Embryonic facial prominence (tissue), 1 donor: ENCODE results near the gene NUDT9.
"Not testable (repeated sequence)": the region's sequence is repeated elsewhere in the genome, so short reads cannot be mapped to it uniquely, and the experiment has no call there.

Experiments
- DNase-seq: peaks from one replicate; pipeline ENCODE4 v3.0.0-alpha.2; 2016; ENCODE audit errors: extremely low spot score

Gene NUDT9

DNA sequence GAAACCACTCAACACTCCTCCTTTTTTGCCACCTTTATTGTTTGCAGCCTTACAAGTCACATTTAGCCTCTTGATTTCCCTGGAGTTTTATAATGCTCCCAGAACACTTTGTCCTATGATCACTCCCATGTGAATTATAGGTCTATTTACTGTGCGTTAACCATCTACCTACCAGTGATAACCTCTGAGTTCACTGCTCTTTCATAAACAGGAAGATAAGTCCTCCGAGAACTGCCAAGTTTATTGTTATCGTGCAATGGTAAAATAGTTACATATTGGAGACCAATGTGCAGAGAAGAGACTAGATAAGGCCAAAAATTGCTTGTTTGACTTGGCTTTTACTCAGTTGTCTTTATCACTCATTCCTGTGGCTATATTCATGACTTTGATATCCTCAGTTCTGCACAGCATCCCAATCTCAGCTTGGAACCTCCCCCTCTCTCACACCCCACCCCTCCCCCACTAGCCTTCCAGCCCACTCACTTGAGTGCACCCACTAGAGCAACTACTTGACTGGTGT lies 12.9 kb upstream of the NUDT9 start:
- no peak for DNase-seq

DNA sequence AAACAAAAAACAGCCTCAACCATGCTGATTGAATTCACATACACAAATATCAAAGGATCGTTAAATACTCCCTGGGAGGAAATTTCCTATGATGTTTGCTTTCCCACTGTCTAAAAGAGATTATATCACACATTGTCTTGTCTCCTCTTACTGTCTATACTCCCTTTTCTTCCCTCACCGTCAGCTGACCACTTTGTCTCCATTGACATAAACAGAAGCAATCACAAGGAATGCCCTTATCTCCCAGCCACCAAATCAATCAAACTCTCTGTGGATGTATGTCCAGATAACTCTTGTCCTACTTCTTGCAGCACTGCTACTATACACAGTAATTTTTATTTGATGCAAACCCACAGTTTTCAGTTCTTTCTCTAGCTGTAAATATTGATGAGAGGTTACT lies 12.2 kb upstream of the NUDT9 start:
- DNase-seq, result no peak

DNA sequence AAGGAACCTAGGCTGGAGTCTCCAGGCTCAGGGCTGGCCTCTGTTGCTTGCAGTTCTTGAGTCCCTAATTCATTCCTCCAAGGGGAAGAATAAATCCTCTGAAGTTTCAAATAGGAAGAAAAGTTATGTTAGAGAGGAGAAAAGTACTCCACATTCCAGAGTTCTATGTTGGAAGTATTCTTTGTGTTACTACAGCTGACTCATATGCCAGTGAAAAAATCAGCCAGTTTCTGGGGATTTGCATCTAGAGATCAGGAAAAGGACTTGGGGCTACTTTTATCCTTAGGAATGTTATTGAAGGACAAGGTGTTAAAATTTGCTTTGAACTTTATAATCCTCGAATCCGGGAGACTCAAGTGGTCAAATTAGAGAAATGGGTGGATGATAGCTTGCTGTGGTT lies 11.7 kb upstream of the NUDT9 start:
- no peak for DNase-seq

DNA sequence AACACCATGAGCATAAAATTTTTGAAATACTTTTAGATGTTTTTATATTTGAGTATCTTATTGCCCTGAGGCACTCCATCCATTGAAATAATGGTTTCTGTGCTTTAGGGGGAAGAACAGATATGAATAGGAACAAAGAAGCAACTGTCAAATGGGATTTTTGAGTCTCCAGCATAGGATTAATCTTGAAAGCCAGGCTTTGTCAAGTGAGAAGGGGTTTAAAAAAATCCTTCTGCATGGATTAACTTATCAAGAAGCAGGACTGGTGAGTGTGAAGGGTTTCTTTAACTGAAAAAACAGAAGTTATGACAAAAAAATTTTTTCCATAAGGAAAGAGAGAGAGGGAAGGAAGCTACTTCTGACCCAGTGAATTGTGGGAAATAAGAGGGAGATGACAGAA lies 7.6 kb upstream of the NUDT9 start:
- DNase-seq, result no peak

DNA sequence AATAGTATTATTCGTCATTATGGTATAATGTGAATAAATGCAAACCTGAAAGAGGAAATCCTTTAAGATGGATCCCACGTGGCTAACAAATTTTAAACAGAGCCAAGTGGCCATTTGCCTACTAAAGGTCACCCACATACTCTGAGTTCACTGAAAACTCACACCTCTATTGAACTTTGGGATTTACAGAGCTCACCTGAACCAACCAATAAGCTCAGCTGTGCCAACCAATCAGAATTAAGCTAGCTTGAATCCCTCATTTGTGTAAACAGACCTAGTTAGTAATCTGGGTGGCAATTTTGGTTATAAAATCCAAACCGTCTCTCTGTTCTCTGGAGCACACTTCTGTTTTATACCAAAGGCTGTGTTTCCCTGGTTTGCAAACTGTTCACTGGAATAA lies 5.4 kb upstream of the NUDT9 start:
- no peak for DNase-seq

DNA sequence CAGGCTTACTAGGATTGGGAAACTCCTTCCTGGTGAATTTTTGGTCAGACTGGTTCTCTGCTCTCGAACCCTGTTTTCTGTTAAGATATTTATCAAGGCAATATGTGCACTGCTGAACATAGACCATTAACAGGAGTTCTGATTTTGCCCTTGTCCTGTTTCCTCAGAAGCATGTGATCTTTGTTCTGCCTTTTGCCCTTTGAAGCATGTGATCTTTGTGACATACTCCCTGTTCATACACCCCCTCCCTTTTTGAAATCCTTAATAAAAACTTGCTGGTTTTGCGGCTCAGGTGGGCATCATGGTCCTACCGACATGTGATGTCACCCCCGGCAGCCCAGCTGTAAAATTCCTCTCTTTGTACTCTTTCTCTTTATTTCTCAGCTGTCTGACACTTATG lies 4.0 kb upstream of the NUDT9 start:
- not testable (repeated sequence) for DNase-seq

DNA sequence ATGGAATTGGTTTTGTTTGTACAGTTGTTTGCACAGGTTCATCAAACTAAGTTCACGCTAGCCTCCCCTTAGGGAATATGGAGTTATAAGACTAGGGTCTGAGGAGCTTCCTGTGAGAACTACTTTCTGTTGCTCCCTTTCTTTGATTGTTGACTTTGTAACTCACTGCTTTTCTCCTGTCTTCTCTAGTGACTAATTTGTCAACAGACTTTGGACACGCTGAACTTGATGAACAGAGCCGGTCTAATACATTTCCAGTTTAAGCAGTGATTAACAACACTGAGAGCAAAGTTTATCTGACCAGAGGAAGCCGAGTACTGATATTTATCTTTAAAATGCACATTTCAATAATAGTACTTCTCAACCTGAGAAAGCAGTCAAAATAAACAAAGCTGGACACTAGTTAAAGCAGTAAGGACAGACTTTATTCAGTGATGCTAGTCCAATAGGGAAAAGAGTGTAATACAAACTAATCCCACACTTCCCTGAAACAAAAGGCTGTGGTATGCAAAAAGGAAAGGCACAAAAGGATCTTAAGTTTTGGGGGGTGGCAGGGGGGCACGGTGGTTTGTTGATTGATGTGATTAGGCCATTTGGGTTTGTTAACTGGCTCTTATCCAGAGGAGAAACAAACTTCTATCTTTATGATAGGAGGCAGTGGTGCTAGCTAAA lies 2.7 kb upstream of the NUDT9 start:
- DNase-seq, result no peak

DNA sequence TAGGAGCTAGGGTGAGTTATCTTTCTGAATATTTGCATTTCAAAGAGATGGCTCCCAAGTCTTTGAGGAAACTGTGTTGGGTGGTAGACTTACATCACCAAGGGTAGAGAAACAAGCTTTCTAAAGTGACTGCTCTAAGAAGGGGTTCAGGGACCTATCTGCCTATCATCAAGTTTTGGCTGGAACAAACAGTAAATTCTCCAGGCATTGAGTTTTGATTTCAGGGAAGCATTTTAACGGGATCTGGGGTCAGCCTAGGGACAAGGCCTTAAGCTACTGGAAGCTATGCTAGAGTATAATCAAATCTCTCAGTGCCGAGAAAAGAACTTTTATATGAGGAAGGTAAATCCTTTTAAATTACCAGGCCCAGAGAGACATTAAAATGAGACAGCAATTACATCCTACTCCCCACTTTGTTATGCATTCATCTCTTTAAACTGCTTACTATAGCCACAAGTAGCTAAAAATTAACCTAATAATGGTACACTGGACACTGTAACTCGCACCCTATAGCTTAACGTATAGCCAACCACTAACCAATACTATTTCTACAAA lies 2.0 kb upstream of the NUDT9 start:
- DNase-seq, result no peak

DNA sequence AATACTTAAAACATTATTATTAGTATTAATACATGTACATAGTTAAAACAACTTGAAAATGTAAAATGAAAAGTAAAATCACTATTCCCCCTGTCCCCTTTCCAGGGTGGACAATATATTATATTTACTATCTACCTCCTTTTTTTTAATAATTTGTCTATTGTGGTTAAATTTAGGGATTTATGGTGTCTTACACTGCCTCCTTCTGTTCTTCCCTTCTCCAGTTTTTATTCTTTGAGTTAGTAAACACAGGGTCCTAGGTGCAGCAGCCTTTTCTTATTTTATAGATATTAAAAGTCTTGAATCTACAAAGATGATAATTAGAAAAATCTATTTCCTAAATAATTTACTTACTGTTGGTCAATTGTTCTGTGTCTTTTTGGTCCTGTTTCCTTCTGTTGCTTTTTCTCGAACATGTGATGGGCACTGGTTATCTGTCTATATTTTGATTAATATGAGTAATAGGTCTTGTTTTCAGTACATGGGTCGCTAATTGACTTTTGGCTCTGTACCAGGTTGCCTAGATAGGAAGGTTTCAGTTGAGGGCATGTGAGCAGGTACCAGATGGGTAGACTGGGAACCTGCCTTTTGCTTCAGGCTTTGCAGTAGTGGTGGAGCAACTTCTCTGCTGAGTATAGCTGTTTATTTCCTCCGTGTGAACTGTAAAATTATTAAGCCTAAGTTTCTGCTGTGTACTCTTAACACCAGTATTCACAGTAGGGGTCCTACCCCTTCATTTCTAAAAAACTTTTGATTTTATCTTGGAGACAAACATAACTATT lies 1.1 kb downstream of the NUDT9 start:
- no peak for DNase-seq

DNA sequence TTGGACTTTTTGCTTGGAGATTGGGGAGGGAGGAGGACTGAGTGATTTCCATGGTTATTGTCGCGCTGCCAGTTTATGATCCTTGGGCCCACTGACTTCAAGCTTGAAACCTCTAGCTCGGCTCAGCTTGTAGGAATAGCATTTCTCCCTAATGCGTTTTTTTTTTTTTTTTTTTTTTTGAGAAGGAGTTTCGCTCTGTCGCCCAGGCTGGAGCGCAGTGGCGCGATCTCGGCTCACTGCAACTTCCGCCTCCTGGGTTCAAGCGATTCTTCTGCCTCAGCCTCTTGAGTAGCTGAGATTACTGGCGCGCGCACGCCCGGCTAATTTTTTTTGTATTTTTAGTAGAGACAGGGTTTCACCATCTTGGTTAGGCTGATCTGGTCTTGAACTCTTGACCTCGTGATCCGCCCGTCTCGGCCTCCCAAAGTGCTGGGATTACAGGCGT lies 1.7 kb downstream of the NUDT9 start:
- not testable (repeated sequence) for DNase-seq

DNA sequence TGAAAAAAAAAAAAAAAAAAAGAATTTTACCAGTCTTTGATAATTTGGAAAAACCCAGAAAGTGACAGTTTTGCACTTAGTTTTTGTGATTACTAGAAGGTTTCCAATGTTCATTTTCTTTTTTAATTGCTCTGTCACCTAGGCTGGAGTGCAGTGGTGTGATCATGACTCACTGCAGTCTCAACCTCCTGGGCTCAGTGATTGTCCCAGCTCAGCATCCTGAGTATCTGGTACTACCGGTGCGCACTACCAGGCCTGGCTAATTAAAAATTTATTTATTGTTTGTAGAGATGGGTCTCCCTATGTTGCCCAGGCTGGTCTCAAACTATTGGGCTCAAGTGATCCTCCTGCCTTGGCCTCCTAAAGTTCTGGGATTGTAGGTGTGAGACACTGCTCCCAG lies 3.3 kb downstream of the NUDT9 start:
- no peak for DNase-seq

DNA sequence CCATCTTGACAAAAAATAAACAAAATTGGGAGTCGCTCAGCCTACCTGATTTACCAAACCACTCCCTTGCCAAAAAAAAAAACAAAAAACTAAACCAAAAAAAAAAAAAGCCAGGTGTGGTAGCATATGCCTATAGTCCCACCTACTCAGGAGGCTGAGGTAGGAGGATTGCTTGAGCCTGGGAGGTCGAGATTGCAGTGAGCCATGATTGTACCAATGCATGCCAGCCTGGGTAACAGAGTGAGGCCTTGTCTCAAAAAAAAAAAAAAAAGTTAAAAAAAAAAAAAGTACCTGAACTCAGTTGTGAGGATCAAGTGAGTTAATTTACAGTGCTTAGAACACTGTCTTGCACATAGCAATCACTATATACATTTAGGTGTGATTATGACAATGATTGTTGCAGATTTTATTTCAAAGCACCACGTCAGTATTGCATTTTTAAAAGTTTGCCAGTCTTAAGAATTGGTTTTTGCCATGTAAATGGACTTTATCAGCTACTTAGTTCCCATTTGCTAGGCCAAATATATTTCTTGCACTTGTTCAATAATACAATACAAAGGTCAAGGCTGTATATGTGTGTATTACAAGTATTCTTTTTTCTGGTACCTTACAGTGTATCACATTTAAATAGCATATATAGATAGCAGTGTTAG lies 4.6 kb downstream of the NUDT9 start:
- DNase-seq, result no peak

DNA sequence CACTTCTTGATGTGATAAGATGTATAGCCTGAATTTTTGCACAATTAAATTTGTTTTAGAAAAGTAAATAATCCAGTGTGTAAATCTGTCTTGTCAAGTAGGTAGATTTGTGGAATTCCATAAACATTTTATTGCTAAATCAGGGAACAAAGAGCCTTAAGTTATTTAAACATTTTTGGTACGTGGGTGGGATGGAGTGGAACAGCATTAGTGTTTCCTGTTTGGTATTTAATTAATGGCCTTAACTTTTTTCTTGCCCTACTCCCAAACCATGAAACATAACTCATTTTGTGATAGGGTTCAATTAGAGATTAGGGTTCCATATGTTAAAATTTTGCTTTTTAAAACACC lies 5.1 kb downstream of the NUDT9 start:
- no peak for DNase-seq

DNA sequence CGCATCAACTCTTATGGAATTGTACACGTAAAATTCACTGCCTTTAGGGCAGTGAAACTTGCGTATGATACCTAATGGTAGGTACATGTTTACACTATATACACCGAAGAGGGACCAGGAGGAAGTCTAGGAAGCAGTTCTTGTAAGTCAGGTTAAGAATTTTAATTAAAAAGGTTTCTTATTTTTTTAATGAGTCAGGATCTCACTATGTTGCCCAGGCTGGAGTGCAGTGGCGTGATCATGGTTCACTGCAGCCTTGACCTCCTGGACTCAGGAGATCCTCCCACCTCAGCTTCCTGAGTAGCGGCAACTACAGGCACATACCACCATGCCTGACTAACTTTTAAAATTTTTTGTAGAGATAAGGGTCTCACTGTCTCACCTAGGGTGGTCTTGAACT lies 6.6 kb downstream of the NUDT9 start:
- no peak for DNase-seq

DNA sequence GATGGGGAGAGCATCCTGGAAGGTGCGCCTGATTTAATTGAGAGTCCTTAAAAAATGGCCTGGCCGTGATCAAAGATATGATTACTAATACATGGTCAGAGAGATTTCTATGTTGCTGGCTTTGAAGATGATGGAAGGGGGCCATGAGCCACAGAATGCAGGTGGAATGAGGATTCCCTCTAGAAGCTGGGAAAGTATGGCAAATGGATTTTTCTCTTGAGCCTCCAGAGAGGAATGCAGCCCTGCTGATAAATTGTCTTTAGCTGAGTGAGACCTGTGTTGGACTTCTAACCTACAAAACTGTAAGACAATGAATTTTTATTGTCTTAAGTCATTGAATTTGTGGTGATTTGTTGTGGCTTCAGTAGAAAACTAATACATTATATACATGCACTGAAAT lies 7.7 kb downstream of the NUDT9 start:
- DNase-seq, result no peak

DNA sequence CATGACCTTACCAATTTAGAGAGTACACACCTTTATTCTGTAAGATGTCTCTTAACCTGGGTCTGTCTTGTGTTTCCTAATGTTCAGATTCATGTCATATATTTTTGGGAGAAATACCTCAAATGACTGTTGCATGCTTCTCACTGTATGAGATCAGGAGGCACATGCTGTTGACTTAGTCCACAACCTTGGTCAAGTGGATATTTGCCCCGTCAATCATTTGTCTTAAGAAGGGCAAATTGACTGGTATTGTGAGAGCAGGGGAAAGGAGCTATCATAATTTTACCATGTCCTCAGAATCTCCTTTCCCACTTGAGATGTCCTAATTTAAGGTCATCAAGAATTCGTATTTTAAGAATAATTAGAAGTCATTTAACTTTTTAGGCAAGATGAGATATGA lies 11.0 kb downstream of the NUDT9 start:
- DNase-seq, result no peak

DNA sequence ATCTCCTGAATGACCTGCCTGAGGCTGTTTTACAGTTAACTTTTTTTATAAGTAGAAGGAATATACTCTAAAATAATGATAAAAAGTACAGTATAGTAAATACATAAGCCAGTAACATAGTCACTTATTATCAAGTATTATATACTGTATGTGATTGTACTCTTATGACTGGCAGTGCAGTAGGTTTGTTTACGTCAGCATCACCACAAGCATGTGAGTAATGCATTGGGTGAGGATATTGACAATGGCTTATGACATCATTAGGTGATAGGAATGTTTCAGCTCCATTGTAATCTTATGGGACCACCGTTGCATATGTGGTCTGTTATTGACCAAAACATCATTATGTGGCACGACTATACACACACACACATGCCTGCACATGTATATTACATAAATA lies 20.5 kb downstream of the NUDT9 start:
- no peak for DNase-seq

DNA sequence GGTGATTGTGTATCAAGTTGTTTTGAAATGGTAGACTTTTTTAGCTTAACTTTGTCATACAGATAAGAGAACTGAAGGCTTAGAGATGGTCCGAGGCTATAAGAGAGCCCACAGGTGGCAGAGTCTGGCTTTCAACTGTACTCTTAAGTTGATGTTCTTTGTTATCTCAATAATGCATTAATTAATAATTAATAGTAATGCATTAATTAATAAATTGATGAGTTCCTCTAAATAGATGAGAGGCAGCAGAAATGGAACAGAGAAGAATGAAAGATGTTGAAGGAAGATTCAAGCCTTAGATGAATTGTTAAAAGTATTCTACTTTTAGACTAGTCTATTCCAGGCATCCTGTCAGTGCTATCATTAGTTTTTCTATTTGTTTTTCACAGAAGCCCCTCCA lies 22.4 kb downstream of the NUDT9 start:
- DNase-seq, result no peak

DNA sequence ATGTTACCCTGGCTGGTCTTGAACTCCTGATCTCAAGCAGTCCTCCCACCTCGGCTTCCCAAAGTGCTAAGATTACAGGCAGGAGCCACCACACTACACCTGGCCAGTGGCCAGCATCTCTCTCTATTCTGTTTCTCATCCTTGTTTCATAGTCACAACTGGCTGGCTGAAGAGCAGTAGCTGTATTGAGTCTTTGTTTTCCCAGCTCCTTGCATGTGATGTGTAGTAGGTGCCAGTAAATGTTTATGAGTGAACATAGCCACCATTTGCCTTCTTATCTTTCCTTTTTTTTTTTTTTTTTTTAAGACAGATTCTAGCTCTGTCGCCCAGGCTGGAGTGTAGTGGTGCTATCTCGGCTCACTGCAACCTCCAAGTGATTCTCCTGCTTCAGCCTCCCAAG lies 23.6 kb downstream of the NUDT9 start:
- DNase-seq, result no peak

DNA sequence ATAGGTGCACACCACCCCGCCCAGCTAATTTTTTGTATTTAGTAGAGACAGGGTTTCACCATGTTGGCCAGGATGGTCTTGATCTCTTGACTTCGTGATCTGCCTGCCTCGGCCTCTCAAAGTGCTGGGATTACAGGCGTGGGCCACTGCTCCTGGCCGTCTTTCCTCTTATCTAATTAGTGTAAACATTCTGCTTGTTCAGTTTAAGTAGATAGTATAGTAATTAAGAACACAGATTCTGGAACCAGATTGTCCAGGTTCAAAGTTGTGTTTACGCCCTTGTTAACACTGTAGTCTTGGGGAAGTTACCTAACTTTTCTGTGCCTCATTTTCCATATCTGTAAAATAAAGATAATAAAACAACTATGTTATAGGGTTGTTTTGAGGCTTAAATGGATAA lies 24.0 kb downstream of the NUDT9 start:
- not testable (repeated sequence) for DNase-seq

DNA sequence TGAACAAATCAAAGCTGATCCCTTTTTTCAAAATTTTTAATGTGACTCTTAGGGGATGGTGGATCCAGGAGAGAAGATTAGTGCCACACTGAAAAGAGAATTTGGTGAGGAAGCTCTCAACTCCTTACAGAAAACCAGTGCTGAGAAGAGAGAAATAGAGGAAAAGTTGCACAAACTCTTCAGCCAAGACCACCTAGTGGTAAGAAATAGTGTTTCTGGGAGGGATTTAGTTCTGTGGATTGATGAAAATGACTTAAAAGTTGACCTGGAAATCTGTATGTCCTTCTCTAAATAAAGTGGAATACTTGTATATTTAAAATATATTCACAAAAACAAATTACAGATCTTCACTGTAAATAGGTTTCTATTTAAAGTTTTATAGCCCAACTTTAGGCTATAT lies 29.2 kb downstream of the NUDT9 start:
- no peak for DNase-seq

DNA sequence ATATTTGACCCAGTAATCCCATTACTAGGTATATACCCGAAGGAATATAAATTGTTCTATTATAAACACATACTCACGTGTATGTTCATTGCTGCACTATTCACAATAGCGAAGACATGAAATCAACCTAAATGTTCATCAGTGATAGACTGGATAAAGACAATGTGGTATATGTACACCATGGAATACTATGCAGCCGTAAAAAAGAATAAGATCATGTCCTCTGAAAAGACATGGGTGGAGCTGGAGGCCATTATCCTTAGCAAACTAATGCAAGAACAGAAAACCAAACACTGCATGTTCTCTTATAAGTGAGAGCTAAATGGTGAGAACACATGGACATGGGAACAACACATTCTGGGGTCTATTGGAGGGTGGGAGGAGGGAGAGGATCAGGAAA lies 36.5 kb downstream of the NUDT9 start:
- DNase-seq, result no peak

DNA sequence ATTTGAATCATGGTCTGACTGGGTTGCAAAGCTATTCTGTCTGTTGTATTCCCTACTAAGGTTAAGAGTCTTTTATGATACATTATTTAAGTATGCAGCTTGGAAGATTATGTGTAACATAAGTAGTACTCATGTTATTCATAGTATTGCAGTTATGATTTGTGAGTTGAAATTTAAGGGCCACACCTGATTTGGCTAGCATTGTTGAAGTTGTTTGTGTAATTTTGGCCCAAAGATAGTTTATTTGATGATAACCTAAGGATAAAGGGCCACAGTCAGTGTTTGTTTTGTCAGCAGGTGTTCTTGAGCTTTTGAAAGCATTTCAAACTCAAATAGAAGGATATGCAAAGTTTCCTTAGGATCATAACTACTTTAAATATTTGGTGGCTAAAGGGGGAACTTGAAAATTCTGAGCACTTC lies 38.9 kb downstream of the NUDT9 start:
- no peak for DNase-seq
